ENCODE data around the gene RXFP1. TPM values are rescaled to one million over a fixed set of nuclear protein-coding genes. Genes with fewer than 3 reads are reported as not detected.

RXFP1 gene
- polyA plus RNA-seq, 1 donor from 2014 or later, result 0.12 TPM

DNA sequence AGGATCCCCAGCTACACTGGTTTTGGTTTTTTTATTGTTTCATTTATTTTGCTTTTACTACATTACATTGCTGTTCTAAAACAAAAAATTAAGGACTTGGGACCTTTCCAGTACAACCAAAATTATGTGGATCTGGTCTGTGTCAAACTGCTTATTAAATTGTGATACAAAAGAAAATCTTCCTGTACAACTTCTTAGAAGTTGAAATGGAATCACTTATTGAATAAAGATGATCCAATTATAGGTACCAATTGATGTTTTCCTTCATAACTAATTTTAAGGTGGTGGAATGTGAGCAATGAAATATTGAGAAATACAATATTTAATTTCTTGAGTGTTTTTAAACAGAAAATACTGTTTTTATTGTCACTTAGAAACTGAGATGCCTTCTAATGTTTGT lies 82.7 kb downstream of the RXFP1 start:
- Histone ChIP-seq H3K9me3 (ENCODE audit: low read length) (peaks cover 3% of the 10 kb centered on the region), H3K9me2 (ENCODE audit: insufficient read depth, low read length) (no peaks in the 10 kb centered on the region), H3K27ac (ENCODE audit: low read length) (no peak overlapping the region), H3K79me2 (replicated peaks; ENCODE audit: insufficient read depth, low read length) (no peaks in the 10 kb centered on the region), H3K36me3 (ENCODE audit: insufficient read depth, low read length) (no peaks in the 10 kb centered on the region), H3K4me3 (ENCODE audit: low read length) (no peak overlapping the region), H3K27me3 (ENCODE audit: insufficient read depth, low read depth, low read length) (no peaks in the 10 kb centered on the region), H3K9ac (ENCODE audit: low read length) (no peak overlapping the region), H2AFZ (ENCODE audit: low read depth, low read length) (no peak overlapping the region), H3F3A (ENCODE audit: insufficient read depth, low read length, poor library complexity, severe bottlenecking) (no peaks in the 10 kb centered on the region), H4K20me1 (ENCODE audit: insufficient read depth) (no peaks in the 10 kb centered on the region), H3K4me2 (ENCODE audit: low read length) (no peak overlapping the region)
- TF ChIP-seq TAF1 (IDR thresholded peaks at IDR 0.05; ENCODE audit: low read depth) (no peak), EZH2 (IDR thresholded peaks at IDR 0.05; ENCODE audit: borderline replicate concordance, insufficient read depth, low read length, poor library complexity, severe bottlenecking) (no peak), SMC3 (conservative IDR thresholded peaks at IDR 0.05; ENCODE audit: poor library complexity) (no peak), RAD21 (conservative IDR thresholded peaks at IDR 0.05) (no peak), POLR2AphosphoS5 (IDR thresholded peaks at IDR 0.05) (no peak), MXI1 (conservative IDR thresholded peaks at IDR 0.05; ENCODE audit: poor library complexity, severe bottlenecking) (no peak), EP300 (conservative IDR thresholded peaks at IDR 0.05; ENCODE audit: poor library complexity, severe bottlenecking) (no peak)
- TF ChIP-seq, protein P1, sequence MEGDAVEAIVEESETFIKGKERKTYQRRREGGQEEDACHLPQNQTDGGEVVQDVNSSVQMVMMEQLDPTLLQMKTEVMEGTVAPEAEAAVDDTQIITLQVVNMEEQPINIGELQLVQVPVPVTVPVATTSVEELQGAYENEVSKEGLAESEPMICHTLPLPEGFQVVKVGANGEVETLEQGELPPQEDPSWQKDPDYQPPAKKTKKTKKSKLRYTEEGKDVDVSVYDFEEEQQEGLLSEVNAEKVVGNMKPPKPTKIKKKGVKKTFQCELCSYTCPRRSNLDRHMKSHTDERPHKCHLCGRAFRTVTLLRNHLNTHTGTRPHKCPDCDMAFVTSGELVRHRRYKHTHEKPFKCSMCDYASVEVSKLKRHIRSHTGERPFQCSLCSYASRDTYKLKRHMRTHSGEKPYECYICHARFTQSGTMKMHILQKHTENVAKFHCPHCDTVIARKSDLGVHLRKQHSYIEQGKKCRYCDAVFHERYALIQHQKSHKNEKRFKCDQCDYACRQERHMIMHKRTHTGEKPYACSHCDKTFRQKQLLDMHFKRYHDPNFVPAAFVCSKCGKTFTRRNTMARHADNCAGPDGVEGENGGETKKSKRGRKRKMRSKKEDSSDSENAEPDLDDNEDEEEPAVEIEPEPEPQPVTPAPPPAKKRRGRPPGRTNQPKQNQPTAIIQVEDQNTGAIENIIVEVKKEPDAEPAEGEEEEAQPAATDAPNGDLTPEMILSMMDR (IDR thresholded peaks at IDR 0.05; ENCODE audit: poor library complexity, severe bottlenecking), result no peak
- TF ChIP-seq, protein P2, sequence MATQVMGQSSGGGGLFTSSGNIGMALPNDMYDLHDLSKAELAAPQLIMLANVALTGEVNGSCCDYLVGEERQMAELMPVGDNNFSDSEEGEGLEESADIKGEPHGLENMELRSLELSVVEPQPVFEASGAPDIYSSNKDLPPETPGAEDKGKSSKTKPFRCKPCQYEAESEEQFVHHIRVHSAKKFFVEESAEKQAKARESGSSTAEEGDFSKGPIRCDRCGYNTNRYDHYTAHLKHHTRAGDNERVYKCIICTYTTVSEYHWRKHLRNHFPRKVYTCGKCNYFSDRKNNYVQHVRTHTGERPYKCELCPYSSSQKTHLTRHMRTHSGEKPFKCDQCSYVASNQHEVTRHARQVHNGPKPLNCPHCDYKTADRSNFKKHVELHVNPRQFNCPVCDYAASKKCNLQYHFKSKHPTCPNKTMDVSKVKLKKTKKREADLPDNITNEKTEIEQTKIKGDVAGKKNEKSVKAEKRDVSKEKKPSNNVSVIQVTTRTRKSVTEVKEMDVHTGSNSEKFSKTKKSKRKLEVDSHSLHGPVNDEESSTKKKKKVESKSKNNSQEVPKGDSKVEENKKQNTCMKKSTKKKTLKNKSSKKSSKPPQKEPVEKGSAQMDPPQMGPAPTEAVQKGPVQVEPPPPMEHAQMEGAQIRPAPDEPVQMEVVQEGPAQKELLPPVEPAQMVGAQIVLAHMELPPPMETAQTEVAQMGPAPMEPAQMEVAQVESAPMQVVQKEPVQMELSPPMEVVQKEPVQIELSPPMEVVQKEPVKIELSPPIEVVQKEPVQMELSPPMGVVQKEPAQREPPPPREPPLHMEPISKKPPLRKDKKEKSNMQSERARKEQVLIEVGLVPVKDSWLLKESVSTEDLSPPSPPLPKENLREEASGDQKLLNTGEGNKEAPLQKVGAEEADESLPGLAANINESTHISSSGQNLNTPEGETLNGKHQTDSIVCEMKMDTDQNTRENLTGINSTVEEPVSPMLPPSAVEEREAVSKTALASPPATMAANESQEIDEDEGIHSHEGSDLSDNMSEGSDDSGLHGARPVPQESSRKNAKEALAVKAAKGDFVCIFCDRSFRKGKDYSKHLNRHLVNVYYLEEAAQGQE (IDR thresholded peaks at IDR 0.05; ENCODE audit: borderline replicate concordance), result no peak

DNA sequence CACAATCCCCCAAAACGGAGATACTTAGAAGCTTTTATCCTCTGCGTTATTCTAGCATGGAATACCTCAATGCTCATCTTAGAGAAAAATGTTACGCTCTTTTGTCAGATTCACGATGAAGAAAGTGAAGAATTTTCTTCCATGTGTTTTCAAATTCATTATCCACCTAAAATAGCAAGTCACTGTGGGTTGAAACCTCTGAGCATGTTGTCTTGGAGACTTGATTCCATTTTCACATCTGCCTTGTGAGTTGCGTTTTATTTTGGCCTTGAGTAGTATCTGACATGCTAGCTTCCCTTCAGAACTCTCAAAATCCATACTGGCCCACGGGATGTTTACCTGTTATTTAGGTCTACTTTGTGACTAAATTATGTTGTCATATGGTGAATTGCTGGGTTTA lies 83.7 kb downstream of the RXFP1 start:
- TF ChIP-seq POLR2AphosphoS5 (IDR thresholded peaks at IDR 0.05), result no peak
- no peak for TF ChIP-seq EP300 (conservative IDR thresholded peaks at IDR 0.05; ENCODE audit: poor library complexity, severe bottlenecking)
- TF ChIP-seq TAF1 (IDR thresholded peaks at IDR 0.05; ENCODE audit: low read depth), result no peak
- TF ChIP-seq MXI1 (conservative IDR thresholded peaks at IDR 0.05; ENCODE audit: poor library complexity, severe bottlenecking), result no peak
- TF ChIP-seq SMC3 (conservative IDR thresholded peaks at IDR 0.05; ENCODE audit: poor library complexity), result no peak
- TF ChIP-seq, protein P2 (IDR thresholded peaks at IDR 0.05; ENCODE audit: borderline replicate concordance), result no peak
- no peak for TF ChIP-seq EZH2 (IDR thresholded peaks at IDR 0.05; ENCODE audit: borderline replicate concordance, insufficient read depth, low read length, poor library complexity, severe bottlenecking)
- no peak for TF ChIP-seq RAD21 (conservative IDR thresholded peaks at IDR 0.05)
- TF ChIP-seq, protein P1 (IDR thresholded peaks at IDR 0.05; ENCODE audit: poor library complexity, severe bottlenecking), result no peak
- Histone ChIP-seq H3K9me2 (ENCODE audit: insufficient read depth, low read length) (no peaks in the 10 kb centered on the region), H3K4me2 (ENCODE audit: low read length) (no peak overlapping the region), H3K36me3 (ENCODE audit: insufficient read depth, low read length) (no peaks in the 10 kb centered on the region), H3K79me2 (replicated peaks; ENCODE audit: insufficient read depth, low read length) (no peaks in the 10 kb centered on the region), H3K4me3 (ENCODE audit: low read length) (no peak overlapping the region), H4K20me1 (ENCODE audit: insufficient read depth) (no peaks in the 10 kb centered on the region), H3K27me3 (ENCODE audit: insufficient read depth, low read depth, low read length) (no peaks in the 10 kb centered on the region), H2AFZ (ENCODE audit: low read depth, low read length) (no peak overlapping the region), H3K27ac (ENCODE audit: low read length) (no peak overlapping the region), H3K9ac (ENCODE audit: low read length) (no peak overlapping the region), H3F3A (ENCODE audit: insufficient read depth, low read length, poor library complexity, severe bottlenecking) (no peaks in the 10 kb centered on the region), H3K9me3 (ENCODE audit: low read length) (peaks cover 5% of the 10 kb centered on the region)

All from neural cell (in vitro differentiated cells).